Chondrocyte (in vitro differentiated cells): Measurements from ENCODE around the gene GPR157. TPM values are rescaled to one million over a fixed set of nuclear protein-coding genes. Genes with fewer than 3 reads are reported as not detected.

Source experiments
- DNase-seq: peaks from one replicate; pipeline ENCODE4 v3.0.0; 2021; ENCODE audit warnings: mixed read lengths, low spot score
- H3K27ac Mint-ChIP-seq: one replicate; pipeline ENCODE4 v1.8.0; 2021; ENCODE audit warnings: mild to moderate bottlenecking, moderate library complexity, mixed read lengths; ENCODE audit not compliant: unreplicated experiment
- H3K27me3 Mint-ChIP-seq: 2 replicates; pipeline ENCODE4 v1.8.0; 2021; ENCODE audit warnings: low read depth, mixed read lengths
- H3K36me3 Mint-ChIP-seq: 2 replicates; pipeline ENCODE4 v1.8.0; 2021; ENCODE audit warnings: low read depth, mixed read lengths
- H3K4me1 Mint-ChIP-seq: 2 replicates; pipeline ENCODE4 v1.8.0; 2021; ENCODE audit warnings: low read depth, mild to moderate bottlenecking, mixed read lengths
- H3K4me3 Mint-ChIP-seq: one replicate; pipeline ENCODE4 v1.8.0; 2021; ENCODE audit warnings: mild to moderate bottlenecking, moderate library complexity, mixed read lengths; ENCODE audit not compliant: unreplicated experiment
- H3K9me3 Mint-ChIP-seq: 2 replicates; pipeline ENCODE4 v1.8.0; 2021; ENCODE audit warnings: low read depth, mixed read lengths
- CTCF ChIP-seq: fragments of 200-600 bp; sonication (generic); IDR thresholded peaks from 2 replicates; pipeline ENCODE4 v1.5.0; 2021; ENCODE audit warnings: antibody characterized with exemption, mild to moderate bottlenecking, moderate library complexity
- total RNA-seq: library from RNA; stranded (reverse); gene quantifications from 3 replicates; pipeline ENCODE4 v1.2.1, GENCODE V29; 2021

Gene GPR157
- total RNA-seq, 1 donor from 2014 or later: 6.9 TPM

- Mint-ChIP-seq H3K4me3 (no peak overlapping the region), H3K27me3 (peaks cover 19% of the 10 kb centered on the region), H3K4me1 (no peaks in the 10 kb centered on the region), H3K36me3 (no peaks in the 10 kb centered on the region), H3K27ac (no peak overlapping the region), H3K9me3 (no peaks in the 10 kb centered on the region)
- DNase-seq: no peak
- TF ChIP-seq CTCF: no peak
These were observed 76.4 kb downstream of the GPR157 start for GRCh38 chr1:9052272-9053049.

- H3K9me3 Mint-ChIP-seq: no peaks in the 10 kb centered on the region
- no peaks in the 10 kb centered on the region for H3K4me1 Mint-ChIP-seq
- no peaks in the 10 kb centered on the region for H3K36me3 Mint-ChIP-seq
- no peak overlapping the region for H3K27ac Mint-ChIP-seq
- H3K4me3 Mint-ChIP-seq: no peak overlapping the region
- DNase-seq: no peak
- peaks cover 19% of the 10 kb centered on the region for H3K27me3 Mint-ChIP-seq
- TF ChIP-seq CTCF: no peak
These were observed 77.5 kb downstream of the GPR157 start for GRCh38 chr1:9051379-9051778.

DNA sequence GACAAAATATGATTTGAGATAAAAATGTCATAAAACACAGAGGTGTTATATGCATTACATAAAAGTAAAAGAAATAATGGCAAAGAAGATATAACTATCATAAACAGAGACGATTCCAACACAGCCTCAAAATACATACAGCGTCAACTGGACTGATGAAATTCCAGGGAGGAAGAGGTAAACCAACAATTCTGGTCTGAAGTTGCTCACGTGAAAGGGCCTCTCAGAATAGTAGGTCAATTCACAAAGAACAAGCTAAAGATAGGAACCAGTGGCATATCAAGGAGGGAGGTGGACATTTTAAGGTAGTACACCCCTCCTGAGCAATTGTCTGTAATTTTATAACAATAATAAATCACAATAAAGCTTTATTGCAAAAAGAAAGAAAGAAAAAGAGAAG lies 78.1 kb downstream of the GPR157 start:
- H3K4me1 Mint-ChIP-seq: no peaks in the 10 kb centered on the region
- no peaks in the 10 kb centered on the region for H3K36me3 Mint-ChIP-seq
- H3K27me3 Mint-ChIP-seq: peaks cover 19% of the 10 kb centered on the region
- no peak overlapping the region for H3K27ac Mint-ChIP-seq
- no peak for TF ChIP-seq CTCF
- no peak overlapping the region for H3K4me3 Mint-ChIP-seq
- H3K9me3 Mint-ChIP-seq: no peaks in the 10 kb centered on the region
- no peak for DNase-seq

Other genes with a start within 250 kb of the GPR157 start
- not detected in 3 replicates for gene CA6, start 183.2 kb downstream of the GPR157 start, total RNA-seq
- gene SLC2A7, start 102.7 kb downstream of the GPR157 start, total RNA-seq: not detected in 3 replicates
- 0.27 to 0.73 TPM (median 0.41 TPM) in 3 replicates for gene SLC2A5, start 59.5 kb downstream of the GPR157 start, total RNA-seq
- 37.0 to 41.4 TPM (median 38.9 TPM) in 3 replicates for gene H6PD, start 105.7 kb upstream of the GPR157 start, total RNA-seq
- 164 to 184 TPM (median 173 TPM) in 3 replicates for gene SPSB1, start 163.8 kb upstream of the GPR157 start, total RNA-seq